MM.1S (cell line): Measurements from ENCODE around the gene MAGI2.
"Not testable (repeated sequence)": the region's sequence is repeated elsewhere in the genome, so short reads cannot be mapped to it uniquely, and the experiment has no call there.

Experiments used
- DNase-seq: peaks from one replicate; pipeline ENCODE4 v3.0.0-alpha.2; 2015
- H2AFZ ChIP-seq: fragments of 300-600 bp; sonication (generic); 2 replicates; pipeline ENCODE4 v1.6.0; 2016; ENCODE audit warnings: antibody characterized with exemption, low read length
- H3F3A ChIP-seq: fragments of 300-600 bp; sonication (generic); 2 replicates; pipeline ENCODE4 v1.6.1; 2016; ENCODE audit warnings: mild to moderate bottlenecking, antibody characterized with exemption, low read length, moderate library complexity, mixed read lengths; ENCODE audit not compliant: insufficient read depth
- H3K27ac ChIP-seq: fragments of 300-600 bp; sonication (generic); 2 replicates; pipeline ENCODE4 v1.5.1; 2016; ENCODE audit warnings: mild to moderate bottlenecking, low read length
- H3K27me3 ChIP-seq: fragments of 300-600 bp; sonication (generic); replicated peaks from 2 replicates; pipeline ENCODE4 v1.6.0; 2016; ENCODE audit warnings: low read length; ENCODE audit not compliant: insufficient read depth
- H3K36me3 ChIP-seq: fragments of 300-600 bp; sonication (generic); replicated peaks from 2 replicates; pipeline ENCODE4 v1.6.1; 2016; ENCODE audit warnings: mild to moderate bottlenecking, low read length, mixed read lengths; ENCODE audit not compliant: insufficient read depth
- H3K4me1 ChIP-seq: fragments of 300-600 bp; sonication (generic); 2 replicates; pipeline ENCODE4 v1.6.1; 2016; ENCODE audit warnings: low read length, mixed read lengths
- H3K4me2 ChIP-seq: fragments of 300-600 bp; sonication (generic); 2 replicates; pipeline ENCODE4 v1.6.0; 2016; ENCODE audit warnings: low read depth, low read length
- H3K4me3 ChIP-seq: fragments of 300-600 bp; sonication (generic); 2 replicates; pipeline ENCODE4 v1.5.1; 2016; ENCODE audit warnings: low read length, mixed read lengths
- H3K79me2 ChIP-seq: fragments of 300-600 bp; sonication (generic); 2 replicates; pipeline ENCODE4 v1.6.1; 2016; ENCODE audit warnings: mixed run types, low read length, mixed read lengths
- H3K9ac ChIP-seq: fragments of 300-600 bp; sonication (generic); 2 replicates; pipeline ENCODE4 v1.6.1; 2016; ENCODE audit warnings: low read length, mixed read lengths
- H3K9me2 ChIP-seq: fragments of 300-600 bp; sonication (generic); replicated peaks from 2 replicates; pipeline ENCODE4 v1.6.1; 2016; ENCODE audit warnings: mild to moderate bottlenecking, low read length, mixed read lengths; ENCODE audit not compliant: insufficient read depth
- H3K9me3 ChIP-seq: fragments of 300-600 bp; sonication (generic); replicated peaks from 2 replicates; pipeline ENCODE4 v1.6.1; 2016; ENCODE audit warnings: mild to moderate bottlenecking, low read length, mixed read lengths; ENCODE audit not compliant: insufficient read depth
- H4K20me1 ChIP-seq: fragments of 300-600 bp; sonication (generic); 2 replicates; pipeline ENCODE4 v1.6.1; 2016; ENCODE audit warnings: mild to moderate bottlenecking, low read length, moderate library complexity, mixed read lengths; ENCODE audit not compliant: insufficient read depth
- CTCF ChIP-seq: fragments of 300-600 bp; sonication (generic); IDR thresholded peaks from 2 replicates; pipeline ENCODE4 v1.5.1; 2016; ENCODE audit warnings: antibody characterized with exemption, low read length, mixed read lengths
- EZH2 ChIP-seq: fragments of 300-600 bp; sonication (generic); optimal IDR thresholded peaks from 2 replicates; pipeline ENCODE3; 2017; ENCODE audit warnings: low read depth, mild to moderate bottlenecking, antibody characterized with exemption, low read length, mixed read lengths
- EZH2phosphoT487 ChIP-seq: fragments of 300-600 bp; sonication (generic); IDR thresholded peaks from 2 replicates; pipeline ENCODE4 v1.6.1; 2018; ENCODE audit warnings: antibody characterized with exemption, low read length

Gene MAGI2

GRCh38 chr7:79079919-79080554, 373.4 kb downstream of the MAGI2 start:
- Histone ChIP-seq H2AFZ (no peak overlapping the region), H3K9me3 (no peaks in the 10 kb centered on the region; the same call in 1 of the 2 replicates), H3K4me3 (no peak overlapping the region), H3K27me3 (no peaks in the 10 kb centered on the region), H3K9ac (no peak overlapping the region), H3K36me3 (no peaks in the 10 kb centered on the region), H3K27ac (no peak overlapping the region), H3K4me2 (no peak overlapping the region), H4K20me1 (no peaks in the 10 kb centered on the region), H3K79me2 (no peaks in the 10 kb centered on the region), H3K9me2 (no peaks in the 10 kb centered on the region), H3K4me1 (no peaks in the 10 kb centered on the region), H3F3A (no peaks in the 10 kb centered on the region)
- TF ChIP-seq CTCF (no peak), EZH2 (no peak), EZH2phosphoT487 (no peak)
- DNase-seq = no peak

DNA sequence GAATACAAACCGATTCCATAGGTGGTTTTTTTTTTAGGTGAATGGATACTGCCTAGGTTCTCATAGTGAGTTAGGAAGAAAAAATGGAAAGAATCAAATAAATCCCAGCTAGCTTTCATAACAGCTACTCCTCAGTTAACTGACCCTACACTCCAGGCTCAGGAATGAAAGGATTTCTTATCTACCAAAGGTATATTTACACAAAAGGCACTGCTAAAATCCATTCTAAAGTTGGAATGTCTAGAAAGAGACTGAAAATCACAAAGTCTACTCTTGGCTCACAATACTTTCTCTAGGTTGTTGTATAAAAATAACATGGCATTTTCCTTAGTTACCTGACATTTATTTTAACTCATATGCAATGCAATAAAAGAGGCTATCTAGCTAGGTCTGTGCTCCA, 375.2 kb downstream of the MAGI2 start:
- no peaks in the 10 kb centered on the region for H3K79me2 ChIP-seq
- H3K9me3 ChIP-seq = no peaks in the 10 kb centered on the region
- no peaks in the 10 kb centered on the region for H3K4me1 ChIP-seq
- no peaks in the 10 kb centered on the region for H4K20me1 ChIP-seq
- H3K9ac ChIP-seq = no peak overlapping the region
- no peaks in the 10 kb centered on the region for H3K36me3 ChIP-seq
- no peaks in the 10 kb centered on the region for H3F3A ChIP-seq
- no peak for DNase-seq
- no peaks in the 10 kb centered on the region for H3K27me3 ChIP-seq
- H2AFZ ChIP-seq = no peak overlapping the region
- TF ChIP-seq EZH2 (no peak), CTCF (no peak), EZH2phosphoT487 (no peak)
- H3K27ac ChIP-seq = no peak overlapping the region
- no peak overlapping the region for H3K4me2 ChIP-seq
- no peaks in the 10 kb centered on the region for H3K9me2 ChIP-seq
- no peak overlapping the region for H3K4me3 ChIP-seq

DNA sequence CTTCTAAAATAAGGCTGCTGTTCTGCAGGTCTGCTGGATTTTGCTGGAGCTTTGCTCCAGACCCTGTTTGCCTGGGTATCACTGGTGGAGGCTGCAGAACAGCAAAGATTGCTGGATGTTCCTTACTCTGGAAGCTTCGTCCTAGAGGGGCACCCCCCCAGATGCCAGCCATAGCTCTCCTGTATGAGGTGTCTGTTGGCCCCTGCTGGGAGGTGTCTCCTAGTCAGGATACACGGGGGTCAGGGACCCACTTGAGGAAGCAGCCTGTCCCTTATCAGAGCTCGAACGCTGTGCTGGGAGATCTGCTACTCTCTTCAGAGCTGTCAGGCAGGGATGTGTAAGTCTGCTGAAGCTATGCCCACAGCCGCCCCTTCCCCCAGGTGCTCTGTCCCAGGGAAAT, 382.3 kb downstream of the MAGI2 start:
- not testable (repeated sequence) for H3K9me2 ChIP-seq, DNase-seq, H4K20me1 ChIP-seq, H3K4me1 ChIP-seq, H3K79me2 ChIP-seq, H3K9ac ChIP-seq, H3K4me3 ChIP-seq, H2AFZ ChIP-seq, H3K4me2 ChIP-seq, H3K36me3 ChIP-seq, H3F3A ChIP-seq, H3K27me3 ChIP-seq, H3K9me3 ChIP-seq, H3K27ac ChIP-seq

DNA sequence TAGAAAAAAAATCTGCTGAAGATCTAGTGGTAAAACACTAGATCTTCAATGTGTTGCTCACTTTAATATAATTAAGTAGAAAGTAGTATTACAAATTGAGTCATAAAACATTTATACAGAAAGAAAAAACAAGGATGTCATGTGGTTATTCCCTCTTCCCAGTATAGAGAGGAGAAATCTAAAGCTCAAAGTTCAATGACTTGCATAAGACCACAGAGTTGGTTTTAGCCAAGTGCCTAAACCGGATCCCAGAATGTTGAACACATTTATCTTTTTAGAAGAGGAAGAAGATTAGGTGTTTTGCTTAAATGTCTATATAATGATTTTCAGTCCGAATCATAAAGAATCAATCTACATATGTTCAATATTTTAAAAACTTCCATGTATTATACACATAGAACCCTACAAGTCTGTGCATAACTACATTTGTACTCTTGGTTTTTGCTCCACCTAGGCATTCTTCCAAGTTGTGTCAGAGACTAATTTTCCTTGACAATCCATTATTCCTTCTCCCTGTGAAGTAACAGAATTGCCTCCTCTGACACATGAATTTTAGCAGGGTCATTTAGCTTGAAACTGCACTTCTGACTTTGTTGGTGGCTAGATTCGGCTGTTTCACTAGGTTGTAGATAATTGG, 389.2 kb downstream of the MAGI2 start:
- Histone ChIP-seq H3K27me3 (no peaks in the 10 kb centered on the region), H2AFZ (no peak overlapping the region), H4K20me1 (no peaks in the 10 kb centered on the region), H3K9ac (no peak overlapping the region), H3K4me3 (no peak overlapping the region), H3K9me2 (no peaks in the 10 kb centered on the region), H3F3A (no peaks in the 10 kb centered on the region), H3K79me2 (no peaks in the 10 kb centered on the region), H3K4me2 (no peak overlapping the region), H3K4me1 (no peaks in the 10 kb centered on the region), H3K9me3 (no peaks in the 10 kb centered on the region), H3K36me3 (no peaks in the 10 kb centered on the region), H3K27ac (no peak overlapping the region)
- DNase-seq = no peak
- TF ChIP-seq EZH2 (no peak), EZH2phosphoT487 (no peak)
